Prostate gland (tissue), 2 donors: ENCODE results near the gene PARK7. TPM values are rescaled to one million over a fixed set of nuclear protein-coding genes. Genes with fewer than 3 reads are reported as not detected.
A peak's percentile ranks its signal among the peaks of the same experiment; 100 is the strongest.

Experiments used
- DNase-seq: peaks from one replicate; pipeline ENCODE4 v3.0.0-alpha.2; 2019; ENCODE audit warnings: low spot score
- H3K27ac ChIP-seq, 2 donors: fragments of 200-600 bp; sonication (generic); 2 replicates each; pipeline ENCODE4 v1.5.1; 2017 to 2019
- H3K27me3 ChIP-seq: fragments of 200-600 bp; sonication (generic); replicated peaks from 2 replicates; pipeline ENCODE4 v1.5.1; 2019; ENCODE audit not compliant: insufficient read depth
- H3K36me3 ChIP-seq, 2 donors: fragments of 200-600 bp; sonication (generic); 1 replicate in 1 of 2; 2 replicates in 1 of 2; pipeline versions ENCODE4 v1.5.1 to v1.8.1; 2017 to 2019
- H3K4me1 ChIP-seq: fragments of 200-600 bp; sonication (generic); replicated peaks from 2 replicates; pipeline ENCODE4 v1.5.1; 2019
- H3K4me3 ChIP-seq, 2 donors: fragments of 200-600 bp; sonication (generic); 2 replicates each; pipeline ENCODE4 v1.5.1; 2017 to 2019
- H3K9me3 ChIP-seq: fragments of 200-600 bp; sonication (generic); 2 replicates; pipeline ENCODE4 v1.5.1; 2017
- POLR2A ChIP-seq: fragments of 450-650 bp; IDR thresholded peaks from one replicate; pipeline ENCODE4 v1.6.1; 2016; ENCODE audit warnings: antibody characterized with exemption, mild to moderate bottlenecking
- POLR2AphosphoS5 ChIP-seq: sonication (generic); formaldehyde crosslinking; IDR thresholded peaks from one replicate; pipeline ENCODE4 v1.6.1; 2017; ENCODE audit warnings: antibody characterized with exemption
- WGBS: methylation state at CpG from one replicate; pipeline ENCODE4 v1.1.5; 2018; 5-methylcytosine and 5-hydroxymethylcytosine counted together
- intact Hi-C: fragments of 100-400 bp; cut with DNase I; formaldehyde crosslinking; loops from one replicate; pipeline ENCODE4 v1.14.2; 2022
- total RNA-seq, 2 donors: library from RNA; depleted of rRNA; stranded (reverse); fragments of >200 nt; gene quantifications; one replicate each; pipeline ENCODE4 v1.1.0, GENCODE V29; 2016
- TF ChIP-seq, protein P1 (sequence below), 4 experiments: fragments of 200-600 bp in 2 of 4; fragments of 450-650 bp in 2 of 4; sonication (generic) in 2 of 4; IDR thresholded peaks; 1 replicate in 3 of 4; 2 replicates in 1 of 4; pipeline ENCODE4 v1.5.1; 2016 to 2019; ENCODE audit warnings: antibody characterized with exemption in 4 of 4, mild to moderate bottlenecking in 2 of 4, moderate library complexity in 2 of 4

The PARK7 gene
- total RNA-seq, 2 donors from 2014 or later: 156 to 284 TPM

DNA sequence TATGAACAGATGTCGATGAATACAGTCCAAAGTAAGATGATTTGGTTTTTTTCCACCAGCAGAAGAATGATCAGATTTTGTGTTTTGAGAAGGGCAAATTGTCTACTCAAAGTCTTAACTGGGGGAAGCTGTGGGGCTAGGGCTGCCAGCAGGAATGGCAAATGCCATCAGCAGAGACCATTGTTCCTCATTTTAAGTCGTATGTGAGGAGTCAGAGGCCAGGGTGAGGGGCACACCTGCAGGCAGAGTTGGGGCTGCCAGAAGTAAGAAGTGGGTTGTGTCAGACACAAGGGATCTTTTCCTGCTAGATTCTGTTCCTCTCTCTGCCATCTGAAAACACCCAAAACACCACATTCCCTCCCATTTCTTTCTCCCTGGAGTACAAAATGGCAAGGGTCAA is 8.7 kb downstream of the PARK7 start:
- DNase-seq: no peak
- H3K4me3 ChIP-seq: no peak overlapping the region
- peak overlapping the region; percentile 37 to 57 for H3K27ac ChIP-seq
- H3K9me3 ChIP-seq: no peaks in the 10 kb centered on the region
- 79% methylated on average over 2 of the region's 2 CpGs for WGBS
- peaks cover 0 to 12% of the 10 kb centered on the region in 2 donors for H3K36me3 ChIP-seq
- TF ChIP-seq POLR2A (no peak), POLR2AphosphoS5 (no peak)
- TF ChIP-seq, protein P1, sequence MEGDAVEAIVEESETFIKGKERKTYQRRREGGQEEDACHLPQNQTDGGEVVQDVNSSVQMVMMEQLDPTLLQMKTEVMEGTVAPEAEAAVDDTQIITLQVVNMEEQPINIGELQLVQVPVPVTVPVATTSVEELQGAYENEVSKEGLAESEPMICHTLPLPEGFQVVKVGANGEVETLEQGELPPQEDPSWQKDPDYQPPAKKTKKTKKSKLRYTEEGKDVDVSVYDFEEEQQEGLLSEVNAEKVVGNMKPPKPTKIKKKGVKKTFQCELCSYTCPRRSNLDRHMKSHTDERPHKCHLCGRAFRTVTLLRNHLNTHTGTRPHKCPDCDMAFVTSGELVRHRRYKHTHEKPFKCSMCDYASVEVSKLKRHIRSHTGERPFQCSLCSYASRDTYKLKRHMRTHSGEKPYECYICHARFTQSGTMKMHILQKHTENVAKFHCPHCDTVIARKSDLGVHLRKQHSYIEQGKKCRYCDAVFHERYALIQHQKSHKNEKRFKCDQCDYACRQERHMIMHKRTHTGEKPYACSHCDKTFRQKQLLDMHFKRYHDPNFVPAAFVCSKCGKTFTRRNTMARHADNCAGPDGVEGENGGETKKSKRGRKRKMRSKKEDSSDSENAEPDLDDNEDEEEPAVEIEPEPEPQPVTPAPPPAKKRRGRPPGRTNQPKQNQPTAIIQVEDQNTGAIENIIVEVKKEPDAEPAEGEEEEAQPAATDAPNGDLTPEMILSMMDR (IDR thresholded peaks at IDR 0.05): no peak
- intact Hi-C loops: no loop called here
- H3K4me1 ChIP-seq: peaks cover 14% of the 10 kb centered on the region
- H3K27me3 ChIP-seq: no peaks in the 10 kb centered on the region

DNA sequence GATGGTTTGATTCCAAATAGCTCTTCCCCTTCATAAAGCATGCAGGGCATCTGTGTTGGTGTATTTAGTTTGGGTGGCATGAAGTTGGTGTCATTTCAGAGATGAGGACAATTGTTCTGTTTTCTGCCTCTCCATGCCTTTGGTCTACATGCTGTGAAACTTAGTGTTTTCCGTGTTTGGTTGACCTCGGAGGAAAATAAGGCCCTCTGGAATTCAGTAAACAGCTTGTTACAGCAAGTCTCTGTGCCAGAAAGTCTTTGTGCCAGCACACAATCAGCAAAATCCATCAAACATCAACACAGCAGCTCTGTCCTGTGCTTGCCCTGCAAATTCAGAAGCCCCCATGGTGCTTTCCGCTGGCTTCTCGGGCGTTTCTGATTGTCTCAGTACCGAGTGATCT is 9.5 kb downstream of the PARK7 start:
- 64% methylated on average over 6 of the region's 6 CpGs for WGBS
- Histone ChIP-seq H3K4me1 (peaks cover 14% of the 10 kb centered on the region), H3K27me3 (no peaks in the 10 kb centered on the region), H3K36me3 (peaks cover 0 to 7% of the 10 kb centered on the region in 2 donors), H3K9me3 (no peaks in the 10 kb centered on the region), H3K4me3 (no peak overlapping the region), H3K27ac (peak overlapping the region; percentile 37 to 57)
- intact Hi-C loops: no loop called here
- TF ChIP-seq POLR2A: no peak
- TF ChIP-seq, protein P1 (IDR thresholded peaks at IDR 0.05): no peak
- peak; percentile 26 for TF ChIP-seq POLR2AphosphoS5
- DNase-seq: peak; percentile 49

DNA sequence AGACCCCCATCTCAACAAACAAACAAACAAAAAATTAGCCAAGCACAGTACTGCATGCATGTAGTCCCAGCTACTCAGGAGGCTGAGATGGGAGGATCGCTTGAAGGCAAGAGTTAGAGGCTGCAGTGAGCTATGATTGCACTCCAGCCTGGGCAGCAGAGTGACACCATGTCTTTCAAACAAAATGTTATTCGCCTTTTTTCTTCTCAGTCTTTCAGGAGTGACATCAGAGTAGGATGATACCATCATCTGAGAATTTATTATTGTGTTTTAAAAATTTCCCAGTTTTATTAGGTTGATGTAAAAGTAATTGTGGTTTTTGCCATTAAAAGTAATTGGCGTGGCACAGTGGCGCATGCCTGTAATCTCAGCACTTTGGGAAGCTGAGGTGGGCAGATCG is 10.8 kb downstream of the PARK7 start:
- H3K36me3 ChIP-seq: no peaks in the 10 kb centered on the region
- H3K27me3 ChIP-seq: no peaks in the 10 kb centered on the region
- intact Hi-C loops: no loop called here
- no peak overlapping the region for H3K27ac ChIP-seq
- TF ChIP-seq POLR2AphosphoS5: no peak
- TF ChIP-seq POLR2A: no peak
- TF ChIP-seq, protein P1 (IDR thresholded peaks at IDR 0.05): no peak
- 88% methylated on average over 5 of the region's 5 CpGs for WGBS
- DNase-seq: no peak
- H3K4me1 ChIP-seq: peaks cover 14% of the 10 kb centered on the region
- H3K9me3 ChIP-seq: no peaks in the 10 kb centered on the region
- no peak overlapping the region for H3K4me3 ChIP-seq

DNA sequence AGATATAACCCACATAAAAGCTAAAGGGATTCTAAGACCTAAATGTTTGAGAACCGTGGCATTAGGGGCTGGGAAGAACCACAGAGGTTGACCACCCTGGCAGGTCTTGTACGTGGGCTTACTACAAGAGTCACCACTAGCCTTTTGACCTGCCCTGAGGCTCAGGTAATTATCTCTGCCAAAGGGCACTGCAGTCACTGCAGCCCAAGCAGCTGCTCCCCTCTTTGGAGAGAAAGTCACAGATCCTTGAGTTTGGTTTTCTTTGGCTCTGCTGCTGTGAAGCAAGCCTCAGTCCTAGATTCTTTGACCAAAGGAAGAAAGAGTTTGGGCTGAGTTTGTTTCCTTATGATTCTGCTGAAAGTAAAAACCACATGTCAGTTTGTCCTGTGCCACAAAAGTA is 11.6 kb downstream of the PARK7 start:
- intact Hi-C loops: no loop called here
- Histone ChIP-seq H3K36me3 (no peaks in the 10 kb centered on the region), H3K27ac (no peak overlapping the region), H3K9me3 (no peaks in the 10 kb centered on the region), H3K4me1 (peaks cover 14% of the 10 kb centered on the region), H3K27me3 (no peaks in the 10 kb centered on the region), H3K4me3 (no peak overlapping the region)
- TF ChIP-seq POLR2AphosphoS5 (no peak), POLR2A (no peak)
- TF ChIP-seq, protein P1 (IDR thresholded peaks at IDR 0.05): no peak
- no peak for DNase-seq
- 94% methylated on average over 2 of the region's 2 CpGs for WGBS

DNA sequence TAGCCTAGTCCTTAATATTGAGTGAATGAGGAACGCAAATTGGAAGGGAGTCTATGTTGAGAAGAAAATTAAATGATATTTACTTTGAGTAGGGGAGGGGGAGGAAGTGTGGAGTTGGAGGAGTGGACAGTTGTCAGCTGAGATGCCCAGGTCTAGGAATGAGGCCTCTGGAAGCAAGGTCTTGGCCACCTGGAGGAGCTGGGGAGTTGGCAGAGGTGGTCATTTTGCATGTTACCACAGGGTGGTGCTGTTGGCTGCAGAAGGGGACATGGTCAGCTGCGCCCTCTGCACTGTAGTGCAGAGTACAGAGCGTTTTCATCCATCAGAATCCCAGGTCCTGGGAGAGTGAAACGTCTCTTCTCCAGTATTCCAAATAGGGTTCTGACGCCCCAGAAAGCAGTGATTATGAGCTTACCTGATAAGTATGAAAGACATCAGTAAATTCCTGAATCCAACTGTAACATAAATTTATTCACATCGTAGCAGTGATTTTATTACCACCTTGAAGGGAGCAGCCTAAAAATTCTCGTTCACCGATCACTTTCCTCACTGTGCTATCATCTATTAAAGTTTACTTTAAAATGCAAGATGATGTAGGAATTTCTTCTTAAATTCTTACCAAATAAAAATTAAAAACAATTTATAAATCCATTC is 13.8 kb downstream of the PARK7 start:
- H3K27ac ChIP-seq: peak overlapping the region in 1 of 2 donors; percentile 59
- no peaks in the 10 kb centered on the region for H3K36me3 ChIP-seq
- TF ChIP-seq POLR2AphosphoS5 (peak; percentile 78), POLR2A (no peak)
- TF ChIP-seq, protein P1 (IDR thresholded peaks at IDR 0.05): peak; percentile 51 to 95 (median 90)
- peak; percentile 77 for DNase-seq
- WGBS: 45% methylated on average over 8 of the region's 8 CpGs
- no peak overlapping the region for H3K4me3 ChIP-seq
- peaks cover 10% of the 10 kb centered on the region for H3K4me1 ChIP-seq
- no peaks in the 10 kb centered on the region for H3K9me3 ChIP-seq
- H3K27me3 ChIP-seq: no peaks in the 10 kb centered on the region
- intact Hi-C loops: no loop called here
